Thyroid gland (tissue), 4 donors: Measurements from ENCODE around the gene TOMM40.

Experiments
- POLR2A ChIP-seq, 2 donors: fragments of 450-650 bp; IDR thresholded peaks; one replicate each; pipeline ENCODE4 v1.6.1; 2017; ENCODE audit warnings: antibody characterized with exemption in 2 of 2, mild to moderate bottlenecking in 2 of 2, moderate library complexity in 1 of 2
- TF ChIP-seq, protein P1 (sequence below), 6 experiments: fragments of 200-600 bp in 3 of 6; fragments of 450-650 bp in 3 of 6; sonication (generic) in 3 of 6; IDR thresholded peaks; one replicate each; pipeline ENCODE4 v1.5.1; 2016 to 2019; ENCODE audit warnings: antibody characterized with exemption in 6 of 6, mild to moderate bottlenecking in 2 of 6, inconsistent platforms in 1 of 6, moderate library complexity in 1 of 6

DNA sequence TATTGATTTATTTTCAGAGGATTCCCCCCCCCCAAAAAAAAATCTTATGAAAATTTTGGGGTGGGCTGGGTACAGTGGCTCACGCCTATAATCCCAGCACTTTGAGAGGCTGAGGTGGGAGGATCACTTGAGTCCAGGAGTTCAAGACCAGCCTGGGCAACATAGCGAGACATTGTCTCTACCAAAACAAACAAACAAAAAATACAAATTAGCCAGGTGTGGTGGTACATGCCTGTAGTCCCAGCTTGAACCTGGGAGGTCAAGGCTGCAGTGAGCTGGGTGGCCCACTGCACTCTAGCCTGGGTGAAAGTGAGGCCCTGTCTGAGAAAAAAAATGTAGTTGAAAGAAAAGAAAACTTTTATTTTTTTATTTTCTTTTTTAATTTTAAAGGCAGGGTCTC, 27.1 kb upstream of the TOMM40 start:
- TF ChIP-seq POLR2A (IDR thresholded peaks at IDR 0.05): no peak
- TF ChIP-seq, protein P1, sequence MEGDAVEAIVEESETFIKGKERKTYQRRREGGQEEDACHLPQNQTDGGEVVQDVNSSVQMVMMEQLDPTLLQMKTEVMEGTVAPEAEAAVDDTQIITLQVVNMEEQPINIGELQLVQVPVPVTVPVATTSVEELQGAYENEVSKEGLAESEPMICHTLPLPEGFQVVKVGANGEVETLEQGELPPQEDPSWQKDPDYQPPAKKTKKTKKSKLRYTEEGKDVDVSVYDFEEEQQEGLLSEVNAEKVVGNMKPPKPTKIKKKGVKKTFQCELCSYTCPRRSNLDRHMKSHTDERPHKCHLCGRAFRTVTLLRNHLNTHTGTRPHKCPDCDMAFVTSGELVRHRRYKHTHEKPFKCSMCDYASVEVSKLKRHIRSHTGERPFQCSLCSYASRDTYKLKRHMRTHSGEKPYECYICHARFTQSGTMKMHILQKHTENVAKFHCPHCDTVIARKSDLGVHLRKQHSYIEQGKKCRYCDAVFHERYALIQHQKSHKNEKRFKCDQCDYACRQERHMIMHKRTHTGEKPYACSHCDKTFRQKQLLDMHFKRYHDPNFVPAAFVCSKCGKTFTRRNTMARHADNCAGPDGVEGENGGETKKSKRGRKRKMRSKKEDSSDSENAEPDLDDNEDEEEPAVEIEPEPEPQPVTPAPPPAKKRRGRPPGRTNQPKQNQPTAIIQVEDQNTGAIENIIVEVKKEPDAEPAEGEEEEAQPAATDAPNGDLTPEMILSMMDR (IDR thresholded peaks at IDR 0.05): no peak
